ENCODE measurements around the gene ARHGAP40.

ARHGAP40 gene

DNA sequence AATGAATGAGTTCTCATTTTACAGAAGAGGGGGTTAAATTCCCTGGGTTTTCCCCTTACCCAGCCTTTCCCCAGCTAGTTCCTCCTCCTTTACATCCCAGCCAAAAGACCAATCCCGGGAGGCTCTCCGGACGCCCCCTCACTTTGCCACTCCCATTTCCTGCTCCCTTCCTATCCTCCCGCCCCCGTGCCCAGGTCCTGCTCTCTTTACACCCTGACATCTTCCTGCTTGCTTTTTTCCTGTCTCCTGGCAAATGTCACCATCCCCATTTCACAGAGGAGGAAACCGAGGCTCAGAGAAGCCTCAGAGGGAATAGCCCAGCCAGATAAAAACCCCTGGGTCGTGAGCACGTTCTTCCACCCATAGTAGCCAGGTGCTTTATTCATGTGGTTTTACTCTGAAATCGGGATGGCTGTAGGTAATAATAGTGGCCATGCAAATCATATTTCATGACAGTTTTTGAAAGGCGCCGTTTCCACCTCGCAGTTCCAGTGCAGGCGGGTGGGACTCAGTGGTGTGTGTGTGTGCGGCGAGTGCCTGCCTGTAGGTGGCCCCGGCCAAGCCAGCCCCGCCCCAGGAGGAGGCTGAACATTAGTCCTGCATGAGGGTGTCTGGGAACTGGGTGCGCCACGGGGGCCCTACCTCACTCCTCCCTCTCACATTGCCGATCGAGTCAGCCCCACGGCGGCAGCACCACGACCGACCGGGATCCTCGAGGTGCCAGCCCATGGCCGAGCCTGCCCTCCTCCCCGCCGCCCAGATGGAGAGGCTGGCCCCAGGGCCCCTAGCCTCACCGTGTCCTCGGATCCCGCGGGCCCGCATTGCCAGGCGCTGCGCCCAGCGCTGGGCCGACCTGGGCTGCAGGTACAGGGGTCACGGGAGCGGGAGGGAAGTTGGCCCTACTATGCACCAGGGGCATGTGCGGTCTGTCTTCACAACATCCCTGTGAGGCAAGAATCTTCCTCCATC lies at the start of gene ARHGAP40:
ARHGAP40 (plus strand) TSS at position 594 of the 969 bp plus-strand sequence.
- DNase-seq, result no peak

- no peak for DNase-seq
Measured at GRCh38 chr20:38554986-38555385, 46.6 kb upstream of the ARHGAP40 start.

DNA sequence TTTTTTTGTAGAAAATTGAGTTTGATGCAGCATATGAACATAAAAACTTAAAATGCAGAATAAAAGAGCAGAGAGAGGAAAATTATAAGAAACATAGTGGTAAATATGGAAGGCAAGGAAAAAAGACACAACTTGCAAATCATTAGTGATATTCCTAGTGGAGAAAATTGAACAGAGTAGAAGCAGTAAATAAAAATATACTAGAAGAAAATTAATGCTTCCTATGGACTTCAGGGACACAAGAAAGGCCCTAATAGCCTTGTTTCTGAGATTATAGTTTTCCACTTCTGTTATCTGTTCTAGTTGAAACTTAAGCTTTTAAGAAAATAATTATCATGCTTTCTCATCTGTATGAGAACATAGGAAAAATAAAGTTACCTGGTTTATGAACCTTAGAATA lies 46.2 kb upstream of the ARHGAP40 start:
- no peak for DNase-seq

DNA sequence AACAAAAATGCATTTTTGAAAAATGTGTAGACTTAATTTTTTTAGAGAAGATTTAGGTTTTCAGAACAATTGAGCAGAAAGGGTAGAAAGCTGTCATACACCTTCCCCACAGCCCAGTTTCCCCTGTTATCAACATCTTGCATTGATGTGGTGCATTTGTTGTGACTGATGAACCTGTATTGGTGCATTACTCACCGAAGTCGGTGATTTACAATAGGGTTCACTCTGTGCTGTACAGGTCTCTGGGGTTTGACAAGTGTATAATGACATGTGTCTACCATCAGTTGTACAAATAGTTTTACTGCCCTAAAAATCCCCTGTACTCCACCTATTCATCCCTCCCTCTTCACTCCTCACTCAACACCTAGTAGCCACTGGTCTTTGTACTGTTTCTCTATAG lies 44.4 kb upstream of the ARHGAP40 start:
- DNase-seq, result no peak

DNA sequence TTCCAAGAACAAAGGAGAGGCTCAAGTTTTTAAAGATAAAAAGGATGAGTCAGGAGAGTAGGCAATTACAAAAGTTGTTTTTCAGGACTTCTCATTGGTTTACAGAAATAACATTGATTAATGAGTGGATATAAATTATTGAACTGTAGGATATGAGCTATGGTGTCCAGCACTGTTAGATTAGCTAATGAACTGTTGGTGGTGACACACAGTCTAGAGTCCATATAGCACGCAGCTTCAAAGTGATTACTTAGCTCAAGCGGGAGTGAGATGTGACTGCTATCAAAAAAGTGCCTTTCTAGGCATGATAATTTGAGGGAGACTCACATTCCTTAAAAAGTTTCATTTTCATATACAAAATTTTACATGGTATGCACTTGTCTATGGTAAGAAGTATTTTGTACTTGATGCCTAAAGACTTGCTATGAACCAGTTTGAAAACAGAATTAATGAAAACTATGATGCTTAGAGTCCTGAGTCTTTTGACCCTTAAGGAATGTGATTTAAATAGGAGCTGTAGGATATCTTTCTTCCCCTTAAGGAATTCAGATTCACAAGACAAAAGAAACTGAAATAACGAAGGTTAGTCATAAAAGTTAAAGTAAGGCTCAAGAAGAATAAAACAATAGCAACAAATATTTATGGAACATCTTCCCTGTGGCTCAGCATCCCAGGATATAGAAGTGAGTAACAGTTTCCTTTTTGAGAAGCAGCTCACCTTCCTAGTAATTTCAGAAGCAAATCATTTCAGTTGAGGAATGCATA lies 42.8 kb upstream of the ARHGAP40 start:
- no peak for DNase-seq

GRCh38 chr20:38559764-38560163 lies 41.8 kb upstream of the ARHGAP40 start:
- DNase-seq, result no peak

DNA sequence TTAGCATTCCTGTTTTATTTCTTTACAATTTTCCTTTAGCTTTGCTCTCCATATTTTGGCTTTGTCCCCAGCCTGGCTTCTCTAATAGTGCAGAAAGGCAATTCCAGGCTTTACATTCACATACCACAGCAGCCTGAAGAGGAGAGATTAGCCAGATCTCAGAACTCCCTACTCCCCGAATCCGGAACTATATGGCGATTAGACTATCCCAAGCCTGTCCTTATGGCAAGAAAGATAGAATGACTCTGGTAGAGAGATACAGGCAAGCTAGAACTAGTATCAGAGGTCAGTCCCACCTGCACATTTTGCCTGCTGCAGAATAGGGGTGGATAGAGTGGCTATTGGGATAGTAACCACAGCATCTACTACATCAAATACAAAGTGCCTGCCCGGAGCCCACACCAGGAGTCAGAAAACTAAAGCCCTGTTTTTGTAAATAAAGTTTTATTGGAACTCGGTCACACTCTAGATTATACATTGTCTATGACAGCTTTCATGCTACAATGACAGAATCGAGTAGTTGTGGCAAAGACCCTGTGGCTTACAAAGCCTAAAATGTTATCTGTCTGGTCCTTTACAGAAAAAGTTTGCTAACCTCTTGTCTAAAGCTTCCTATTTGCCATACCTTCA lies 37.7 kb upstream of the ARHGAP40 start:
- no peak for DNase-seq

GRCh38 chr20:38564680-38565079 lies 36.9 kb upstream of the ARHGAP40 start:
- no peak for DNase-seq

GRCh38 chr20:38566036-38566598 lies 35.5 kb upstream of the ARHGAP40 start:
- DNase-seq, result no peak

DNA sequence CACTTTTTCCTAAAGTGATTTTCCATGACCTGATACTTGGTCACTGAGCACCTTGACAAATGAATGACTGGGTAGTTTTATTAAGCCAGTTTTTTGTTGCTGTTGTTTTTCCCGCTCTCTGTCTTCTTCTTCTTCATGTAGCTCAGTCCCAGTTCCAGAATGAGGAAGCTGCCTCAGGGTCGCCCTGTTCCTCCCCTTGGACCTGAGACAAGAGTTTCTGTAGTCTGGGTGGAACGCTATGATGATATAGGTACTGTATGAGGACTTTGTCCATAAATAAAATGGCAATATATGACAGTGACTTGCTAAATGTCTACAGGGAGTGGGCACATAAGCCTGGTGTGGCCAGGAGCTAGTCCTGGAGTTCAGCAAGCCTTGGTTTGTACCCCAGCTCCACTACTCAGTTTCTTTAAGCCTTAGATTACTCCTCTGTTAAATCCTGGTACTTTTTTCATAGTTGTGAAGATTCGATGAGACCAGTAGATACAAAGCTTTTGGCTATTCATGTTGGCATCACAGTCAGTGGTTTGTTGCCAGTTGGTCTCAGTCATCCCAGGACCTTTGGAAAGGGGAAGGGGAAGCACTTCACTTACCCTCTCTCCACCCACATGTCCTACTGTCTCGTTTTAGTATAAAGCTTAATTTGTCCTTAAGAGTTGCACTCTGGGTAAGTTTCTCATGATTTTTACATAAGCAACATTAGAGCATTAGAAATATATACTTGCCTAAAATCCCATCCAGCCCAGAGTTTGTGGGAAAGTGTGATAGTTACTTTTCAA lies 31.7 kb upstream of the ARHGAP40 start:
- DNase-seq, result no peak

DNA sequence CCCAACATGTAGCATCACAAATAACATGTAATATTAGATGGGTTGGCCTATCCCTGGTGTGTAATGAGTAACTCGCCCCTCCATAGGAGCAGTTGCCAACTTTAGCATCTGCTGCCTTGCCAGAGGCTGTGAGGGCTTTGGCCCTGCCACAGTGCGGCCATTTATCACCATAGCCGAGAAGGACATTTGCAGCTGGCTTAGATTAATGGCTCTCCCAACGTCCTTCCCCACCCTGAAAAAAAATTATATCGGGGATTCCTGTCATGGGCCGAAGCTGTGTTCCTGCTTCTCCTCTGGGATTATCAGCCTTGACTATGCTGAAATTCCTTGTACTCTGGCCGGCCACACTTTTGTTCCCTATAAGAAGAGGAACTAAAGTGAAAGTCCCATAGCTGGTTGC lies 28.2 kb upstream of the ARHGAP40 start:
- no peak for DNase-seq

GRCh38 chr20:38579219-38579910 lies 22.2 kb upstream of the ARHGAP40 start:
- no peak for DNase-seq

DNA sequence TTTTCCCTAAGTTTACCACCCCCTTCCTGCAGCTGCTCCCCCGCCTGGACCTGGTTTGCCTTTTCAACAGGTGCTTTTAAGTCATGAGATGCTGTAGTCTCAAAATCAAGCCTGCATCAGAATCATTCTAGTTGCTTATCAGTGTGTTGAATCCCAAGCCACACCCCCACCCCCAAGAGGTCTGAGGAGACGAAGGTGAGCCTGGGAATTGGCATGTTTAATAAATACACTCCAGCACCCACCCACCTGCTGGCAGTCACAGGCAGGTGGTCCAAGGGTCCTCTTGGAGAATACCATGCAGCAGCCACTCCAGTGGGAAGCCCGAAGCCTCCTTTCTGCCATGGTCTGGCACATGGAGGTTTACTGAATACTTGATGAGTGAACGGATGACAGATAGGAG lies 21.7 kb upstream of the ARHGAP40 start:
- DNase-seq, result no peak

- no peak for DNase-seq
Measured at GRCh38 chr20:38581013-38581412, 20.6 kb upstream of the ARHGAP40 start, which contains the start of gene ADIG. ADIG (plus strand) TSS chr20:38581197; CDS start chr20:38581251, 54 bp downstream.

- no peak for DNase-seq
Measured at GRCh38 chr20:38581830-38582358, 19.7 kb upstream of the ARHGAP40 start.

DNA sequence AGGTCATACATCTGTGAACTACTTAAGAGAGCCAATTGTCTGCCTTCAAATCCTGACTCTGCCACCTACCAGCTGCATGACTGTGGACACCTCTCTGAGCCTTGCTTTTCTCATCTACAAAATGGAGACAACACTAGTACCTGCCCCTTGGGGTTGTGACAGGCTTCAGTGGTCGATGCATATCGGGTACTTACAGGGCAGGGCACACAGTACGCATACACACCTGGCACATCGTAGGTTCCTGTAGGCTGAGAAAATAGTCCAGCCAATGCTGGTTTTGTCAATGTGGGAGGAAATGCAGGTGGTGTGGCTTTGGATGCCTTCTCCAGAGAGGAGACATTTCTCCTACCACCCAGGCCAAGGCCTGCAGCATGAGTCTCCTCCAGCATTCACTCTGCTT lies 18.3 kb upstream of the ARHGAP40 start:
- no peak for DNase-seq

DNA sequence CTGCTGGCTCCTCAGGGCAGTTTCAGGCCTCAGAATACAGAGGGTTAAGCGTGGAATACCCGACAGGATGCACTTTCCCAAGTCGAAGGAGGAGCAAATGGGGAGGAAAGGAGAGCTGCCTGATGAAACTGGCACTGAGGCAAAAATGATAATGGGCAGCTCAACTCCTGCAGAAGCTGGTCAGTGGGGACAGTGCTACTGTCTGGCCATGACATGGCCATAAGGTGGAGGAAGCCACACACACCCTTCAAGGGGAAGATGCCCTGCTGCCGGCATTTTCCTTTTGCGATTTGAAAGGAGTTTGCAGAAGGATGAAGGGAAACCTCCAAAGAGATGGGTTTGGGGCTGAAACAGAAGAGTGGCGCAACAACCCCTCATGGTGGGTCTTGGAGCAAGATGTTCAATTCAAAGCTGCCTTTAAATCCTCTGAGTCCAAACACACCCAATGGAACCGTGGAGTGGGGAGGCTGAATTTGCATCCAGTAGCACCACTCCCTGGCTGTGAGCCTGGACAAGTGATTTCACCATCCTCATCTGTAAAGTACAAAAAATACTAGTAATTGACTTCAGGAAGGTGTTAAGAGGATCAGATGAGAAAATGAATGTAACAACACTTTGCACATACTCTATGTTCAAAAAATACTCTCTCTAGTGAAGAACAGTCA lies 17.4 kb upstream of the ARHGAP40 start:
- no peak for DNase-seq

DNA sequence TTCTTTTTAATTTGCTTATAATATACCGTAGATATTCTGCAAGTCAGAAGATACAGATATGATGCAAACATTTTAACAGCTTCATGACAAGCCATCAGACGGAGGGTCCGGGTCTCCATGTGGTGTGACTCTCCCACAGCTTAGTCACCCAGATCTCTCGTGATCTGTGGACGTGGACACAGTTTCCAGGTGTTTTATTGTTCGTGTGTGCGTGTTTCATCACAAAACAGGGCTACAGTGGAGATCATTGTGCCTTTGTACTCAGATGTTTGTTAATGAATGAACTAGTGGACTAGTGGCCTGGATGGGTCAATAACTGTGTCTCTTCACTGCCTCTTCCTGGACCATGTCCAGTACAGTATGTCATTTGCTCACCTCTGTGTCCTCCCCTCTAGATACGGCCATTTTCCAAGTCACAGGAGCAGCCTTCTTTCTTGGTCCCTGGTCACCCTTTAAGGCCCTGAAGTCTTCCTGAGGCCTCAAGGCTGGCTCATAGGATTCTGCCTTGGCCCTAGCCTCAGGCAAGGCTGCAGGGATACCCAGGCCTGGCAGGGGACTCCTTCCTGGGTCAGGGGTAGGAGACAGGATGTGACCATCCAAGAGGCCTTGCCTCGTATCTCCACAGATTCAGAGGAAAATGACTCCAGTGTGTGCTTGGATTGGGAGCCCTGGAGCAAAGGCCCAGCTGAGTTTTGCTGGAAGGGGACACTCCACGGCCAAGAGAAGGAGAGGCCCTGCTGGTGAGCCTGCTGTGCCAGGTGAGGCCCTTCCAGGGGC lies 16.0 kb upstream of the ARHGAP40 start:
- no peak for DNase-seq

- no peak for DNase-seq
Measured at GRCh38 chr20:38586181-38586525, 15.5 kb upstream of the ARHGAP40 start.

DNA sequence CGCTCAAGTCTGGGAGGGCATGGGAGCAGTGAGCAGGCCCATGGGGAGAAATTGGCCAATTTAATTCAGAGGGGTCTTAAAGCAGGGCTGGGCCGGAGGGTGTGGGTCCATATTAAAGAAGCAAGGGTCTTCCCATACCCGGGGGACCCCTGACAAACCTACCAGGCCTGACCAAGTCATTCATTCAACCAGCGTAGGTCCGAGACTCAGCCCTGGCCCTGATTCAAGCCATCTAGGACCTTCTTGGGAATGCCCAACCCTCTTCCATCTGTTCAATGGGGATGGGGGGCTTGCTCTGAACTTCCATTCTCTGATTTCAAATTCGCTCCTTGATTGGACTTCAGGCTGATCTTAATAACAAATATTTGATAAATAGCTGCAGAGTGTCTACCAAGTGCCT lies 13.3 kb upstream of the ARHGAP40 start:
- DNase-seq, result no peak

All from activated CD4-positive, alpha-beta T cell treated with anti-CD3 and anti-CD28 coated beads for 1 hour (primary cell).